Measurements from ENCODE around the gene RRAS. TPM values are rescaled to one million over a fixed set of nuclear protein-coding genes. Genes with fewer than 3 reads are reported as not detected.

Gene RRAS
- polyA plus RNA-seq, 1 donor from 2014 or later = not detected

DNA sequence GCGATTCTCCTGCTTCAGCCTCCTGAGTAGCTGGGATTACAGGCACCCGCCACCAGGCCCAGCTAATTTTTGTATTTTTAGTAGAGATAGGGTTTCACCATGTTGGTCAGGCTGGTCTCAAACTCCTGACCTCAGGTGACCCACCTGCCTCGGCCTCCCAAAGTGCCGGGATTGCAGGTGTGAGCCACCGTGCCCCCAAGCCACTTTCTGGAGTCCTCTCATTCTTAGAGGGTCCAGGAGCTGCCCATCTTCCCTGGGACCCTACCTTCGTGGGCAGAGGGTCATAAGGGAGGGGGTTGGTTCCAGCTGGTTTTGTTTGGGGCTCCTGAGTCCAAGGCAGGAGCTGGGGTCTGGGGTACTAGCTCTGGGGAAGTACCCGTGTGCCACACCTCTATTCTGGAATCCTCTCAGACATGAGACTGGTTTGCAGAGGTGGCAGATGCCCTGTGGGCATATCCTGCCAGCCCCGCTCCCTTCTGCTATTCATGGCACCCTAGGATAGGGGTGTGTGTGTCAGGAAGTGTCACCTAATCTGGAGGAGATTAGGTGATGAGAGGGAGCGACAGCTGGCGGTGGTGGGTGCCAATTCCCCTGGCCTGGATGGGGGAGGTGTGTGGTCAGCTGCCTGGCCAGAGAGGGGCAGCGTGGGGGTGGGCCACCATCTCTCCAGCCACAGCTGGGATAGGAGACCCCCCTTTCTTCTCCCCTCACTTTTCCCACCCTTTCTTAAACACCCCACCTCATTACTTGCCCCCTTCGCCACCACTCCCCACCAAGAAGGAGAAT lies 39.2 kb upstream of the RRAS start:
- TF ChIP-seq SMC3 (conservative IDR thresholded peaks at IDR 0.05; ENCODE audit: poor library complexity) = no peak
- no peak for TF ChIP-seq MXI1 (conservative IDR thresholded peaks at IDR 0.05; ENCODE audit: poor library complexity, severe bottlenecking)
- no peak for TF ChIP-seq RAD21 (conservative IDR thresholded peaks at IDR 0.05)
- TF ChIP-seq EP300 (conservative IDR thresholded peaks at IDR 0.05; ENCODE audit: poor library complexity, severe bottlenecking) = no peak
- no peak for TF ChIP-seq TAF1 (IDR thresholded peaks at IDR 0.05; ENCODE audit: low read depth)
- no peak for TF ChIP-seq REST (IDR thresholded peaks at IDR 0.05; ENCODE audit: borderline replicate concordance)
- no peak for TF ChIP-seq CTCF (IDR thresholded peaks at IDR 0.05; ENCODE audit: poor library complexity, severe bottlenecking)
- TF ChIP-seq POLR2AphosphoS5 (IDR thresholded peaks at IDR 0.05) = no peak
- TF ChIP-seq EZH2 (IDR thresholded peaks at IDR 0.05; ENCODE audit: borderline replicate concordance, insufficient read depth, low read length, poor library complexity, severe bottlenecking) = no peak
- Histone ChIP-seq H3K27ac (ENCODE audit: low read length) (peak overlapping the region; percentile 91), H4K20me1 (ENCODE audit: insufficient read depth) (no peaks in the 10 kb centered on the region), H3K9ac (ENCODE audit: low read length) (peak overlapping the region; percentile 68), H2AFZ (ENCODE audit: low read depth, low read length) (no peak overlapping the region), H3F3A (ENCODE audit: insufficient read depth, low read length, poor library complexity, severe bottlenecking) (peaks cover 3% of the 10 kb centered on the region), H3K4me2 (ENCODE audit: low read length) (no peak overlapping the region), H3K27me3 (ENCODE audit: insufficient read depth, low read depth, low read length) (no peaks in the 10 kb centered on the region), H3K36me3 (ENCODE audit: insufficient read depth, low read length) (no peaks in the 10 kb centered on the region), H3K9me2 (ENCODE audit: insufficient read depth, low read length) (no peaks in the 10 kb centered on the region), H3K79me2 (replicated peaks; ENCODE audit: insufficient read depth, low read length) (peaks cover 35% of the 10 kb centered on the region), H3K9me3 (ENCODE audit: low read length) (no peaks in the 10 kb centered on the region), H3K4me3 (ENCODE audit: low read length) (peak overlapping the region; percentile 100)

DNA sequence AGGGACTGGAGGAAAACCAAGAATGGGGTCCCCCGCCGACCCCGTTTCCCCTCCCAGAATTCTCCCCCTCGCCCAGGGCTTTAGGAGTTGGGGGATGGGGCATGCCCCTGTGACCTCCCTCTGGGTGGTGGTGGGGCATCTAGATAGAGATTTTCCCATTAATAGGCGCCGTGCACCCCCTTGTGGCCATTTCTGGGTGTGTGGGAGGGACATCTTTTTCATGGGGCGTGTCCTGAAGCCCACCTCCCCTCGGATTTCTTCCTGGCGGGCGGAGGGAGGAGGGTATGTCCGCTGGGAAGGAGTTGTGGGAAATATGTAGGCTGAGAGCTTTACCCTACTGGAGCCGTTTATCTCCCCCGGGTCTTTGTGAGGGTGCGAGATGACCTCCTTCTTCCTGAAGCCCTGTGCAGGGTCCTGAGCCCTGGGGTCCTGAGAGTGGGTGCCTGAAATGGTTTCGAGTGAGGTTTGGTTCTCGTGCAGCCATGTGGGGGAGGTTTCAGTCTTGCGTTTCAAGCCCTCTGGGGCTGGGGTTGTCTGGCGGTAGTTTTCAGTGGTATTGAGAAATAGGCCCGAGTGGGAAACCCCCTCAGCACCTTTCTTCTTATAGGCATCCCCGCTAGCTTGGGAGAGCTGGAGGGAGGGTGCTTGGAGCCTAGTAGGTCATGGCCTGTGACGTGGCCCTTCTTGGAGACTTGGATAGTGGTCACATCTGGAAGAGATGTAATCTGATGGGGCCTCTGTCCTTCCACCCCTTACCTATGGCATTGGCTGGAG lies 38.1 kb upstream of the RRAS start:
- Histone ChIP-seq H3K9me3 (ENCODE audit: low read length) (no peaks in the 10 kb centered on the region), H4K20me1 (ENCODE audit: insufficient read depth) (no peaks in the 10 kb centered on the region), H3F3A (ENCODE audit: insufficient read depth, low read length, poor library complexity, severe bottlenecking) (peaks cover 3% of the 10 kb centered on the region), H3K79me2 (replicated peaks; ENCODE audit: insufficient read depth, low read length) (peaks cover 35% of the 10 kb centered on the region), H3K4me2 (ENCODE audit: low read length) (peak overlapping the region; percentile 88), H3K27ac (ENCODE audit: low read length) (peak overlapping the region; percentile 97), H3K36me3 (ENCODE audit: insufficient read depth, low read length) (no peaks in the 10 kb centered on the region), H3K9me2 (ENCODE audit: insufficient read depth, low read length) (no peaks in the 10 kb centered on the region), H3K27me3 (ENCODE audit: insufficient read depth, low read depth, low read length) (no peaks in the 10 kb centered on the region), H3K4me3 (ENCODE audit: low read length) (peak overlapping the region; percentile 100), H2AFZ (ENCODE audit: low read depth, low read length) (no peak overlapping the region), H3K9ac (ENCODE audit: low read length) (peak overlapping the region; percentile 98)
- no peak for TF ChIP-seq MXI1 (conservative IDR thresholded peaks at IDR 0.05; ENCODE audit: poor library complexity, severe bottlenecking)
- TF ChIP-seq EZH2 (IDR thresholded peaks at IDR 0.05; ENCODE audit: borderline replicate concordance, insufficient read depth, low read length, poor library complexity, severe bottlenecking) = no peak
- peak; percentile 78 for TF ChIP-seq RAD21 (conservative IDR thresholded peaks at IDR 0.05)
- peak; percentile 89 for TF ChIP-seq CTCF (IDR thresholded peaks at IDR 0.05; ENCODE audit: poor library complexity, severe bottlenecking)
- TF ChIP-seq POLR2AphosphoS5 (IDR thresholded peaks at IDR 0.05) = no peak
- peak; percentile 34 for TF ChIP-seq EP300 (conservative IDR thresholded peaks at IDR 0.05; ENCODE audit: poor library complexity, severe bottlenecking)
- TF ChIP-seq SMC3 (conservative IDR thresholded peaks at IDR 0.05; ENCODE audit: poor library complexity) = peak; percentile 68
- TF ChIP-seq TAF1 (IDR thresholded peaks at IDR 0.05; ENCODE audit: low read depth) = no peak
- no peak for TF ChIP-seq REST (IDR thresholded peaks at IDR 0.05; ENCODE audit: borderline replicate concordance)

All from neural cell (in vitro differentiated cells).